Heart left ventricle (tissue), 13 donors: ENCODE measurements around the gene SRR.

Source experiments
- CTCF ChIP-seq, 12 donors: fragments of 200-600 bp; sonication (generic) in 4 of 12; IDR thresholded peaks; one replicate each; pipeline versions ENCODE4 v1.5.0 to v1.8.0; 2018 to 2022; ENCODE audit warnings: antibody characterized with exemption in 12 of 12, mild to moderate bottlenecking in 5 of 12
- POLR2A ChIP-seq, 2 donors: fragments of 450-650 bp; IDR thresholded peaks; one replicate each; pipeline ENCODE4 v1.6.1; 2017; ENCODE audit warnings: antibody characterized with exemption in 2 of 2, mild to moderate bottlenecking in 2 of 2, moderate library complexity in 2 of 2
- donor health status: ischemic (EF 13 %, LVEDD 7.1; RV severe dilation, severe dysfunction).
- donor health status: DM: no; HTN: yes; CAD: no.
- donor health status: DM: no; HTN: no; CAD: no.
- donor health status: ischemic (EF 25% LVEDD 6.9; RV normal size, moderate dysfunction).
- donor health status: ischemic (EF 25% LVEDD 5.7; RV mildly dilated, moderate dysfunction).
- donor health status: ischemic (EF 35%, LVEDD 5.7; RV mildly dilated, moderate dysfunction).
- donor health status: nonischemic (EF 11% LVEDD 7.7; RV severe dilation, severe dysfunction).
- donor health status: DM: yes; HTN: yes; CAD: no.
- donor health status: PGD.
- donor health status: ischemic (EF 29% LVEDD 5.4; RV normal size, mild dysfunction).
- donor health status: nonischemic (EF 23%, LVEDD 6.1; RV moderate dilation, normal function).

GRCh38 chr17:2289878-2290478 is 13.8 kb upstream of the SRR start:
- TF ChIP-seq CTCF (IDR thresholded peaks at IDR 0.05) (no peak), POLR2A (IDR thresholded peaks at IDR 0.05) (no peak)
